Gastroesophageal sphincter (tissue), 4 donors: Measurements from ENCODE around the gene EML1. TPM values are rescaled to one million over a fixed set of nuclear protein-coding genes. Genes with fewer than 3 reads are reported as not detected.
A peak's percentile ranks its signal among the peaks of the same experiment; 100 is the strongest.

Experiments
- ATAC-seq: fragments of 150-250 bp; one replicate; pipeline ENCODE4 v1.9.1; 2016; ENCODE audit warnings: mild to moderate bottlenecking, moderate library complexity
- H3K27ac ChIP-seq, 4 donors: fragments of 200-600 bp; sonication (generic) in 3 of 4; 1 replicate in 3 of 4; 2 replicates in 1 of 4; pipeline ENCODE4 v1.5.1; 2016 to 2019
- H3K27me3 ChIP-seq: fragments of 200-600 bp; sonication (generic); one replicate; pipeline ENCODE4 v1.5.1; 2019
- H3K36me3 ChIP-seq, 2 donors: fragments of 200-600 bp; sonication (generic); one replicate each; pipeline ENCODE4 v1.5.1; 2019; ENCODE audit warnings: control low read depth in 1 of 2
- H3K4me1 ChIP-seq, 3 donors: fragments of 200-600 bp; sonication (generic); 1 replicate in 2 of 3; 2 replicates in 1 of 3; pipeline ENCODE4 v1.5.1; 2016 to 2019; ENCODE audit warnings: control low read depth in 2 of 3
- H3K4me3 ChIP-seq, 2 donors: fragments of 200-600 bp; sonication (generic); one replicate each; pipeline ENCODE4 v1.5.1; 2019; ENCODE audit warnings: mild to moderate bottlenecking in 1 of 2, moderate library complexity in 1 of 2
- H3K9me3 ChIP-seq, 3 donors: fragments of 200-600 bp; sonication (generic); one replicate each; pipeline ENCODE4 v1.5.1; 2017 to 2019; ENCODE audit warnings: control low read depth in 2 of 3
- CTCF ChIP-seq, 4 experiments: fragments of 200-600 bp in 2 of 4; fragments of 450-650 bp in 2 of 4; sonication (generic) in 1 of 4; IDR thresholded peaks; one replicate each; pipeline ENCODE4 v1.5.1; 2017 to 2019; ENCODE audit warnings: antibody characterized with exemption in 4 of 4, mild to moderate bottlenecking in 2 of 4, moderate library complexity in 2 of 4
- EP300 ChIP-seq: sonication (generic); formaldehyde crosslinking; IDR thresholded peaks from one replicate; pipeline ENCODE4 v1.6.1; 2017; ENCODE audit warnings: antibody characterized with exemption, mild to moderate bottlenecking
- POLR2A ChIP-seq, 2 donors: fragments of 450-650 bp; IDR thresholded peaks; one replicate each; pipeline ENCODE4 v1.6.1; 2017; ENCODE audit warnings: antibody characterized with exemption in 2 of 2, mild to moderate bottlenecking in 2 of 2, moderate library complexity in 1 of 2
- POLR2AphosphoS5 ChIP-seq: sonication (generic); formaldehyde crosslinking; IDR thresholded peaks from one replicate; pipeline ENCODE4 v1.6.1; 2017; ENCODE audit warnings: antibody characterized with exemption
- WGBS, 2 donors: methylation state at CpG; one replicate each; pipeline ENCODE4 v1.1.5; 2018; ENCODE audit warnings: low coverage in 1 of 2; 5-methylcytosine and 5-hydroxymethylcytosine counted together
- total RNA-seq, 4 donors: library from RNA; depleted of rRNA; stranded (reverse); fragments of >200 nt; gene quantifications; one replicate each; pipeline ENCODE4 v1.1.0, GENCODE V29; 2016

The EML1 gene
- total RNA-seq, 4 donors from 2014 or later, result 121 to 206 (median 136) TPM

- Histone ChIP-seq H3K27me3 (no peaks in the 10 kb centered on the region), H3K27ac (no peak overlapping the region), H3K9me3 (peaks cover 0 to 21% (median 0%) of the 10 kb centered on the region in 3 donors), H3K36me3 (no peaks in the 10 kb centered on the region), H3K4me3 (no peak overlapping the region), H3K4me1 (peaks cover 0 to 13% (median 0%) of the 10 kb centered on the region in 3 donors)
- no peak for ATAC-seq
- no peak for TF ChIP-seq POLR2AphosphoS5
- no peak for TF ChIP-seq EP300
- no peak for TF ChIP-seq POLR2A (IDR thresholded peaks at IDR 0.05)
- no peak for TF ChIP-seq CTCF (IDR thresholded peaks at IDR 0.05)
- WGBS, 2 donors, result 100% methylated on average over 1 of the region's 1 CpG
Measured at GRCh38 chr14:99976021-99976420, 182.8 kb downstream of the EML1 start.

GRCh38 chr14:99976681-99977080 is 183.5 kb downstream of the EML1 start:
- H3K4me3 ChIP-seq, result no peak overlapping the region

GRCh38 chr14:99980299-99980698 is 187.1 kb downstream of the EML1 start:
- no peak for ATAC-seq
- 83 to 87% methylated on average over 6 to 7 of the region's 7 CpGs for WGBS, 2 donors
- no peak for TF ChIP-seq CTCF (IDR thresholded peaks at IDR 0.05)

More at GRCh38 chr14:99976681-99977080, 183.5 kb downstream of the EML1 start:
- ATAC-seq, result no peak
- no peak for TF ChIP-seq EP300
- no peak for TF ChIP-seq POLR2AphosphoS5
- TF ChIP-seq POLR2A (IDR thresholded peaks at IDR 0.05), result no peak
- TF ChIP-seq CTCF (IDR thresholded peaks at IDR 0.05), result no peak
- H3K27ac ChIP-seq, result no peak overlapping the region
- no peaks in the 10 kb centered on the region for H3K27me3 ChIP-seq
- peaks cover 0 to 11% (median 0%) of the 10 kb centered on the region in 3 donors for H3K4me1 ChIP-seq
- 80 to 94% methylated on average over 2 to 3 of the region's 3 CpGs for WGBS, 2 donors
- no peaks in the 10 kb centered on the region for H3K36me3 ChIP-seq
- peaks cover 0 to 21% (median 0%) of the 10 kb centered on the region in 3 donors for H3K9me3 ChIP-seq

GRCh38 chr14:99981806-99982205 is 188.6 kb downstream of the EML1 start:
- 68 to 78% methylated on average over 5 of the region's 5 CpGs for WGBS, 2 donors
- no peaks in the 10 kb centered on the region for H3K9me3 ChIP-seq

More at GRCh38 chr14:99980299-99980698, 187.1 kb downstream of the EML1 start:
- no peak overlapping the region for H3K4me3 ChIP-seq
- no peak overlapping the region for H3K27ac ChIP-seq
- H3K4me1 ChIP-seq, result peaks cover 0 to 23% (median 0%) of the 10 kb centered on the region in 3 donors
- no peaks in the 10 kb centered on the region for H3K36me3 ChIP-seq
- no peaks in the 10 kb centered on the region for H3K27me3 ChIP-seq
- peaks cover 0 to 10% (median 0%) of the 10 kb centered on the region in 3 donors for H3K9me3 ChIP-seq

GRCh38 chr14:99982537-99983250 is 189.5 kb downstream of the EML1 start:
- ATAC-seq, result peak; percentile 71
- 23 to 28% methylated on average over 5 of the region's 5 CpGs for WGBS, 2 donors

More at GRCh38 chr14:99981806-99982205, 188.6 kb downstream of the EML1 start:
- Histone ChIP-seq H3K4me3 (no peak overlapping the region), H3K27ac (no peak overlapping the region), H3K27me3 (no peaks in the 10 kb centered on the region), H3K4me1 (peaks cover 0 to 23% (median 0%) of the 10 kb centered on the region in 3 donors), H3K36me3 (no peaks in the 10 kb centered on the region)
- no peak for TF ChIP-seq POLR2A (IDR thresholded peaks at IDR 0.05)
- no peak for TF ChIP-seq EP300
- TF ChIP-seq POLR2AphosphoS5, result no peak
- no peak for ATAC-seq

More at GRCh38 chr14:99982537-99983250, 189.5 kb downstream of the EML1 start:
- H3K4me3 ChIP-seq, result no peak overlapping the region
- H3K36me3 ChIP-seq, result no peaks in the 10 kb centered on the region
- H3K9me3 ChIP-seq, result no peaks in the 10 kb centered on the region
- no peaks in the 10 kb centered on the region for H3K27me3 ChIP-seq
- H3K4me1 ChIP-seq, result peaks cover 0 to 23% (median 0%) of the 10 kb centered on the region in 3 donors
- TF ChIP-seq POLR2AphosphoS5, result no peak
- TF ChIP-seq POLR2A (IDR thresholded peaks at IDR 0.05), result no peak
- peak; percentile 77 to 88 (median 86) for TF ChIP-seq CTCF (IDR thresholded peaks at IDR 0.05)
- TF ChIP-seq EP300, result no peak
- no peak overlapping the region for H3K27ac ChIP-seq
